IPS DF 6.9 (cell line): Measurements from ENCODE around the gene KCNT1.

Experiments used
- DNase-seq: peaks from one replicate; pipeline ENCODE4 v3.0.0-alpha.2; 2013; ENCODE audit warnings: low read depth, low spot score
- H3K27ac ChIP-seq: one replicate; pipeline ENCODE4 v1.5.1; 2013; ENCODE audit warnings: low read length, control low read depth
- H3K27me3 ChIP-seq: 2 replicates; pipeline ENCODE4 v1.6.1; 2013; ENCODE audit warnings: mild to moderate bottlenecking, low read length; ENCODE audit not compliant: control insufficient read depth, insufficient read depth
- H3K36me3 ChIP-seq: 2 replicates; pipeline ENCODE4 v1.6.1; 2013; ENCODE audit warnings: low read length; ENCODE audit not compliant: control insufficient read depth, insufficient read depth
- H3K4me1 ChIP-seq: 2 replicates; pipeline ENCODE4 v1.6.1; 2013; ENCODE audit warnings: low read length; ENCODE audit not compliant: control insufficient read depth, insufficient read depth
- H3K4me3 ChIP-seq: 2 replicates; pipeline ENCODE4 v1.5.1; 2013; ENCODE audit warnings: mild to moderate bottlenecking, low read length
- H3K9me3 ChIP-seq: 2 replicates; pipeline ENCODE4 v1.6.1; 2013; ENCODE audit warnings: low read length, inconsistent platforms; ENCODE audit not compliant: control insufficient read depth, insufficient read depth
- WGBS: extraction: QIAGEN DNeasy Blood & Tissue Kit; methylation state at CpG from one replicate; pipeline ENCODE4 v1.1.7; 2013; ENCODE audit warnings: mixed read lengths, missing lambda C conversion rate; ENCODE audit not compliant: insufficient read length, insufficient coverage; 5-methylcytosine and 5-hydroxymethylcytosine counted together

KCNT1 gene

GRCh38 chr9:135797507-135798262 lies 95.7 kb downstream of the KCNT1 start:
- H3K27me3 ChIP-seq = no peaks in the 10 kb centered on the region
- no peaks in the 10 kb centered on the region for H3K9me3 ChIP-seq
- H3K4me3 ChIP-seq = no peak overlapping the region
- H3K4me1 ChIP-seq = peaks cover 1% of the 10 kb centered on the region; the same call in 1 of the 2 replicates
- no peaks in the 10 kb centered on the region; the same call in 1 of the 2 replicates for H3K36me3 ChIP-seq
- H3K27ac ChIP-seq = no peak overlapping the region
- DNase-seq = peak; percentile 54
- WGBS = no CpG with 5 or more reads among the region's 24 CpGs

- no CpG with 5 or more reads among the region's 10 CpGs for WGBS
- no peaks in the 10 kb centered on the region for H3K9me3 ChIP-seq
- DNase-seq = no peak
Observed at GRCh38 chr9:135798263-135798585, 96.2 kb downstream of the KCNT1 start.

GRCh38 chr9:135799261-135799660 lies 97.3 kb downstream of the KCNT1 start:
- Histone ChIP-seq H3K36me3 (no peaks in the 10 kb centered on the region; the same call in 1 of the 2 replicates), H3K27ac (no peak overlapping the region), H3K4me1 (peaks cover 1% of the 10 kb centered on the region; the same call in 1 of the 2 replicates), H3K4me3 (no peak overlapping the region), H3K27me3 (no peaks in the 10 kb centered on the region), H3K9me3 (no peaks in the 10 kb centered on the region)
- WGBS = no CpG with 5 or more reads among the region's 13 CpGs
- no peak for DNase-seq

More at GRCh38 chr9:135798263-135798585, 96.2 kb downstream of the KCNT1 start:
- peaks cover 1% of the 10 kb centered on the region; the same call in 1 of the 2 replicates for H3K4me1 ChIP-seq
- no peaks in the 10 kb centered on the region; the same call in 1 of the 2 replicates for H3K36me3 ChIP-seq
- H3K27me3 ChIP-seq = no peaks in the 10 kb centered on the region
- no peak overlapping the region for H3K27ac ChIP-seq
- no peak overlapping the region for H3K4me3 ChIP-seq

- Histone ChIP-seq H3K27ac (no peak overlapping the region), H3K4me3 (no peak overlapping the region), H3K9me3 (no peaks in the 10 kb centered on the region), H3K36me3 (no peaks in the 10 kb centered on the region), H3K27me3 (no peaks in the 10 kb centered on the region), H3K4me1 (peaks cover 1% of the 10 kb centered on the region; the same call in 1 of the 2 replicates)
- no CpG with 5 or more reads among the region's 6 CpGs for WGBS
- no peak for DNase-seq
Observed at GRCh38 chr9:135801070-135801469, 99.1 kb downstream of the KCNT1 start.

- no peak for DNase-seq
- peaks cover 1% of the 10 kb centered on the region; the same call in 1 of the 2 replicates for H3K4me1 ChIP-seq
Observed at GRCh38 chr9:135802876-135803419, 101.0 kb downstream of the KCNT1 start.

GRCh38 chr9:135803441-135803840 lies 101.5 kb downstream of the KCNT1 start:
- no CpG with 5 or more reads among the region's 10 CpGs for WGBS
- Histone ChIP-seq H3K9me3 (no peaks in the 10 kb centered on the region), H3K4me1 (no peaks in the 10 kb centered on the region), H3K36me3 (no peaks in the 10 kb centered on the region), H3K4me3 (no peak overlapping the region), H3K27ac (no peak overlapping the region), H3K27me3 (no peaks in the 10 kb centered on the region)
- DNase-seq = no peak

More at GRCh38 chr9:135802876-135803419, 101.0 kb downstream of the KCNT1 start:
- Histone ChIP-seq H3K27ac (no peak overlapping the region), H3K36me3 (no peaks in the 10 kb centered on the region), H3K9me3 (no peaks in the 10 kb centered on the region), H3K4me3 (no peak overlapping the region), H3K27me3 (no peaks in the 10 kb centered on the region)
- WGBS = no CpG with 5 or more reads among the region's 18 CpGs

GRCh38 chr9:135804581-135805421 lies 102.8 kb downstream of the KCNT1 start:
- no peak overlapping the region for H3K27ac ChIP-seq
- H3K9me3 ChIP-seq = no peaks in the 10 kb centered on the region
- no peak for DNase-seq
- H3K36me3 ChIP-seq = no peaks in the 10 kb centered on the region
- no peaks in the 10 kb centered on the region for H3K27me3 ChIP-seq
- WGBS = no CpG with 5 or more reads among the region's 24 CpGs
- no peaks in the 10 kb centered on the region for H3K4me1 ChIP-seq
- H3K4me3 ChIP-seq = no peak overlapping the region

GRCh38 chr9:135805422-135806022 lies 103.5 kb downstream of the KCNT1 start:
- Histone ChIP-seq H3K4me1 (no peaks in the 10 kb centered on the region), H3K36me3 (no peaks in the 10 kb centered on the region; the same call in 1 of the 2 replicates), H3K4me3 (no peak overlapping the region), H3K9me3 (no peaks in the 10 kb centered on the region), H3K27me3 (no peaks in the 10 kb centered on the region), H3K27ac (no peak overlapping the region)
- DNase-seq = no peak
- WGBS = no CpG with 5 or more reads among the region's 22 CpGs

- Histone ChIP-seq H3K36me3 (peaks cover 15% of the 10 kb centered on the region), H3K9me3 (no peaks in the 10 kb centered on the region), H3K27ac (no peak overlapping the region), H3K27me3 (no peaks in the 10 kb centered on the region), H3K4me1 (no peaks in the 10 kb centered on the region), H3K4me3 (no peak overlapping the region)
- DNase-seq = no peak
- no CpG with 5 or more reads among the region's 10 CpGs for whole genome bisulfite sequencing
Observed at GRCh38 chr9:135809166-135809565, 107.2 kb downstream of the KCNT1 start.
